ENCODE results near the gene CFAP65.
A peak's percentile ranks its signal among the peaks of the same experiment; 100 is the strongest.

The CFAP65 gene

DNA sequence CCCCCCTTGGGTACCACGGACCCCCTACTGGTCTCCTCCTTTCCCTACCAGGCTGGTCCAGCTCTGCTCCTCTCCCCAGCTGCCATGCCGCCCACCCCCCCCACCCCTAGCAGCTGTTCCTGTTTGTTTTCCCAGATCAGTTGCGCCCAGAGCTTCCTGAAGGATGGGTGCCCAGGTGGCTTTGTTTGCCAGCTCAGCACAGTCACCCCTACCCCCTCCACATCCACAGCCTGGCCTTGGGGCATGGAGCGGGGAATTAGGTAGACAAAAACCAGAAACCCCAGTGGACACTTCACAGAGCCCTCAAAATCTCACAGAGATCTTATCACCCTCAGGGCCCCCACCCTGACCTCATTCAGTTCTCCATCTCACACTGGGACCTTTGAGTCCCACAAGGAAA is 44.4 kb downstream of the CFAP65 start:
- DNase-seq (ENCODE audit: low spot score): no peak
- in situ Hi-C loops (cut with MboI; ENCODE audit: low sequenced_read_pairs, unreplicated experiment): no loop called here
- TF ChIP-seq, protein P1, sequence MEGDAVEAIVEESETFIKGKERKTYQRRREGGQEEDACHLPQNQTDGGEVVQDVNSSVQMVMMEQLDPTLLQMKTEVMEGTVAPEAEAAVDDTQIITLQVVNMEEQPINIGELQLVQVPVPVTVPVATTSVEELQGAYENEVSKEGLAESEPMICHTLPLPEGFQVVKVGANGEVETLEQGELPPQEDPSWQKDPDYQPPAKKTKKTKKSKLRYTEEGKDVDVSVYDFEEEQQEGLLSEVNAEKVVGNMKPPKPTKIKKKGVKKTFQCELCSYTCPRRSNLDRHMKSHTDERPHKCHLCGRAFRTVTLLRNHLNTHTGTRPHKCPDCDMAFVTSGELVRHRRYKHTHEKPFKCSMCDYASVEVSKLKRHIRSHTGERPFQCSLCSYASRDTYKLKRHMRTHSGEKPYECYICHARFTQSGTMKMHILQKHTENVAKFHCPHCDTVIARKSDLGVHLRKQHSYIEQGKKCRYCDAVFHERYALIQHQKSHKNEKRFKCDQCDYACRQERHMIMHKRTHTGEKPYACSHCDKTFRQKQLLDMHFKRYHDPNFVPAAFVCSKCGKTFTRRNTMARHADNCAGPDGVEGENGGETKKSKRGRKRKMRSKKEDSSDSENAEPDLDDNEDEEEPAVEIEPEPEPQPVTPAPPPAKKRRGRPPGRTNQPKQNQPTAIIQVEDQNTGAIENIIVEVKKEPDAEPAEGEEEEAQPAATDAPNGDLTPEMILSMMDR (IDR thresholded peaks at IDR 0.05; ENCODE audit: borderline replicate concordance, control extremely low read depth, extremely low read depth, insufficient read depth, missing control alignments): no peak

DNA sequence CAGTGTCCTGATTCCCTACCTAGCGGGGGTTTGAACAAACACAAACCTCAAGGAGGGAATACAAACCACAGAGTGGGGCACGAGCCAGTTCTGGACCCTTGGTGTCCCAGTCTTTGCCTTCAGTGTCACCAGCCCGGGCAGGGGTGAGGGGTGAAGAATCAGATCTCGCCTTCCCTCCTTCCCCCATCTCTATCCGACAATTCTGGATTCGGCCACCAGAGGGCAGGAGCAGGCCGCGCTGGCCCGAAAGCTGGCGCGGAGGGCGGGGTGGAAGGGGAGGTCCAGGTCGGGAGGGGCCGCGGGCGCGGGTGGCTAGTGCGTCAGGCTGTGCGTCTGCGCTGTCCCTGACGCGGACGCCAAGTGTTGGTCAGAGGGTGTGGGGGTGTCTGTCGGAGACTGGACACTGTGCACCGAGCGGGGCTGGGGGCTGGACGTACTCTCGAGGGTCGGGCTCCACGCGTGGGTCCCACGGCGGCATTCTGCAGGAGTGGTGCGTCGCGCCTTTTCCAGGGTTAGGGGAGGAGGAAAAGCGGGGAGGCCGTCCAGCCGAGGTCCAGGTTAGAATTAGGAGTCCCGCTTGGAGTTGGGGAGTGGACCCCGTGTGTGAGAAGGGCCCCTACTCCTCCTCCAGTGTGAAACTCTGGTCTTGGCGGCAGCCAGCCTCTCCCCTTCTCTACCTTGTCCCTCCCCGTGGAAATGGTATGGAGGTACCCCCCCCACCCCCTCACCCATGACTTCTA is 45.2 kb downstream of the CFAP65 start:
- DNase-seq (ENCODE audit: low spot score): peak; percentile 93

DNA sequence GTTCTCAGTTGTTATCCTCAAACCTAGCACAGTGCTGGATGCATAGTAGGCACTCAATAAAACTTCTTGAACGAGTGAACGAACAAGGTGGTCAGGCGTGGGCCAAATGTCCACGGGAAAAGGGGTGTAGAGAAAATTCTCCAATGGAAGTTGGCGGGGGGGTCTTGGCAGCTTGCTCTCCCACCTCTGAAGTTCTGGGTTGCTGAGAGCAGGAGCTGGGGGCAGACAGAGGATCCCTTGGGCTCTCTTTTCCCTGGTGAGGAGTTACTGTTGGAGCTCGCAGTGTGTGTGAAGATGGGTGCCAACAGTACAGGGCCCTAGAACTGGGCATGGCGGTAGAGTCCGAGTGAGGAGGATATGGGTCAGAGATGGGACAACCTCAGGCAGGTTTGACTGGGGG is 45.8 kb downstream of the CFAP65 start:
- in situ Hi-C loops (cut with MboI; ENCODE audit: low sequenced_read_pairs, unreplicated experiment): no loop called here
- DNase-seq (ENCODE audit: low spot score): no peak
- TF ChIP-seq, protein P1 (IDR thresholded peaks at IDR 0.05; ENCODE audit: borderline replicate concordance, control extremely low read depth, extremely low read depth, insufficient read depth, missing control alignments): no peak

More for the DNA sequence above, 45.2 kb downstream of the CFAP65 start:
- TF ChIP-seq, protein P1 (IDR thresholded peaks at IDR 0.05; ENCODE audit: borderline replicate concordance, control extremely low read depth, extremely low read depth, insufficient read depth, missing control alignments): peak; percentile 93
- in situ Hi-C loops (cut with MboI; ENCODE audit: low sequenced_read_pairs, unreplicated experiment): no loop called here

DNA sequence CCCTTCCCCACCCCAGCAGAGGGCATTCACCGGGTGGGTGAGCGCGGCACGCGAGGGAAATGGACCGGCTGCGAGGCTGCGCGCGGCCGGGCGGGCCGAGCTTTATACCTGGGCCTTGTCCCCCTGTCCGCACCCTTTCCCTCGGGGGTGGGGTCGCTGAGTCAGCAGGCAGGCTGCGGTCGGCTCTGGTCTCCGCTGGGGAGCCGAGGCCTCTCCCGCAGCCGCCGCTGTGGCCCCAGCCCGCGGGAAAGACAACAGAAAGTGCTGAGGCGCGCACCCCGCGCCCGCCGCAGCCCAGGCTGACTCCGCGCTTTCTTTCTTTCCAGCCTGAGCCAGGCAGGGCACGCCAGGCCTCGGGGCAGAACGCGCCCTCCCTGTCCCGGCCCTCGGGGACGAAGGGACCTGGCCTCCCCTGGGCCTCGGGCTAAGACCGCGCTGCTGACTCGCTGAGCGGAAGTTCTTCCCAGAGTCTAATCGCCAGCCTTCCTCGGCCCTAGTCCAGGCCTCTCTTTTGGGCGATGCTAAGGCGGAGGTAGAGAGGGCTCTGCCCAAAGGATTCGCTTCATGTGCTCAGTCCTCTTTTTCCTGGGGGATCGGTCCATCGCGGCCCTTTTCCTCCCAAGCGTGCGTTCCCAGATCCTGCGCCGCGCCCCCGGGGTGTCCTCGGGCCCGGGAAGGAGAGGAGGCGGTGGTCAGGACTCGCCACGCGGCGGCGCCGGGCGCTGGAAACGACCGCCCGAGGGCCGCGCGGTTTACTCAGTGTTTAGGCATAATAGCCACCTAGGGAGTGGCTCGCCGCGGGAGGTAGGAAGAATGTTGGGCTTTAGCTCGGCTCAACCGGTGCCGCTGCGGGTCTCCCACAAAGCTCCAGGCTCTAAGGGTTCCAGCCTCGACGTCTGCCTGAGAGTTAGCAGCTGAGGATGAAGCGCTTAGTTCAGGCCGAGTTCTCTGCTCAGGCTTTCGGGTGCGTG is 47.7 kb downstream of the CFAP65 start, which contains the start of gene CRYBA2:
CRYBA2 (minus strand) TSS at position 78 of the 971 bp plus-strand sequence. CDS start 246 bp downstream, outside the sequence.
- no peak for DNase-seq (ENCODE audit: low spot score)
- in situ Hi-C loops (cut with MboI; ENCODE audit: low sequenced_read_pairs, unreplicated experiment): no loop called here
- TF ChIP-seq, protein P1 (IDR thresholded peaks at IDR 0.05; ENCODE audit: borderline replicate concordance, control extremely low read depth, extremely low read depth, insufficient read depth, missing control alignments): peak; percentile 0

DNA sequence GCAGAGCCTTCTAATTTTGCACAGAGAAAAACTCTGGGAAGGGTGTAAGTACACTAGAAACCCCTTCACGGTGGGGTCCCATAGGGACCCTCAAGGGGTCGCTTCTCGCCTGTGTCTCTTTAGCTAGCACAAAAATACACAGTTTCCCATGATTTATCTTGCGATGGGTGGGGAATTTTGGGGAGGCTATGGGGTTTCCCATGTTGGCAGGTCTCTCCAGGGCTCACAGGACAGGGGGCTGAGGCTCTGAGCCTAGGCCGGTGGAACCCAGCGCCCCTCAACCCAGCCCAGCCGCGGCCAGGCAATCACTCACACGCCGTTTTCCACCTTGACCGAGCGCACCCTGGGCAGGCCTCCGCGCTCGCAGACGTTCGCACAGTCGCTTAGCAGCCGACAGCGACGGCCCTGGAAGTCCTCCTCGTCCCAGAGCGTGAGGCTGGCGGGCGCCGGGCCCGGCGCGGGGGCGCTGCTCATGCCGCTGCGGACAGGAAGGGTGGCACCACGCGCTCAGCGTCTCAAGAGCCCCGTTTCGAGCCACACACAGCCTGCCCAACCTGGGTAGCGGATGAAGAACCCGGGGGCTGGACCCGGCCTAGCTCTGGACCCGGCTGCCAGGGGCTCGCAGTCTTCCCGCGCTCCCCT is 48.5 kb downstream of the CFAP65 start:
- in situ Hi-C loops (cut with MboI; ENCODE audit: low sequenced_read_pairs, unreplicated experiment): no loop called here
- no peak for DNase-seq (ENCODE audit: low spot score)
- TF ChIP-seq, protein P1 (IDR thresholded peaks at IDR 0.05; ENCODE audit: borderline replicate concordance, control extremely low read depth, extremely low read depth, insufficient read depth, missing control alignments): no peak

DNA sequence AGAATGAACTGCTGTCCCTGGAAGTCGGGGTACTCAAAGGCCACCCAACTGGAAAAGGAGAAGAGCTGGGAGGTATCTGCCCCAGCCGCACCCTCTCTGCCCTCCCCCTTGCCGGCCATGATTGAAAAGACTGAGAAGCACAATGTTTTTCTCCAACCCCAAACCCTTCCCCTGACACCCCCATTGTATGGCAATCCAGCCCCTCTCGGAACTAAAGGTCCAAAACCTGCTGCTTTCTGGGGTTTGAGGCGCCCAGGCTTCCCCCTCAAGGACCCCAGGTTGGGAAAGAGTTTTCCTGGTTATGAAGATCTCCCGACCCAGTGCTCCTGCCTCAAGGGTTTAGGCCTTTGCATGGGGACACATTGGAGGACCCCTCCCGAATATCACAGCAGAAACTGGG is 49.1 kb downstream of the CFAP65 start:
- TF ChIP-seq, protein P1 (IDR thresholded peaks at IDR 0.05; ENCODE audit: borderline replicate concordance, control extremely low read depth, extremely low read depth, insufficient read depth, missing control alignments): no peak
- DNase-seq (ENCODE audit: low spot score): no peak
- in situ Hi-C loops (cut with MboI; ENCODE audit: low sequenced_read_pairs, unreplicated experiment): no loop called here

Measured in GM13976 (cell line).